A549 (cell line): ENCODE data around the gene GNGT2. TPM values are rescaled to one million over a fixed set of nuclear protein-coding genes. Genes with fewer than 3 reads are reported as not detected.

ENCODE experiments used
- ATAC-seq, 2 experiments: fragments of 200-7000 bp in 1 of 2; fragments of >200 bp in 1 of 2; cut with Nextera tagmentation in 1 of 2; cut with Tn5 transposase in 1 of 2; 3 replicates each; pipeline versions ENCODE4 v1.8.0 to v1.9.1; 2018 to 2020; ENCODE audit warnings: mild to moderate bottlenecking in 1 of 2, moderate library complexity in 1 of 2
- CTCF ChIA-PET: fragments of 300-600 bp; sonication (Branson Sonifier 250); formaldehyde crosslinking; extraction: SDS; loops from one replicate; lab custom pipeline; 2021; ENCODE audit warnings: antibody characterized with exemption, inconsistent platforms; lab: Yijun Ruan, JAX
- POLR2A ChIA-PET: fragments of 350-600 bp; formaldehyde crosslinking; extraction: SDS; loops from one replicate; lab custom pipeline; 2021; ENCODE audit warnings: antibody characterized with exemption, inconsistent platforms; lab: Yijun Ruan, JAX
- DNase-seq, 2 experiments: peaks; one replicate each; pipeline versions ENCODE4 v3.0.0 to v3.0.0-alpha.2; 2011 to 2016; ENCODE audit warnings: low read depth in 1 of 2, low spot score in 1 of 2
- FAIRE-seq: peaks from 2 replicates; lab custom pipeline; 2011; peaks lifted over from hg19 to GRCh38; lab: Jason Lieb, UNC
- H3K27ac ChIP-seq, 2 experiments: fragments of >200 bp; sonication (Bioruptor Twin); formaldehyde crosslinking; 3 replicates each; pipeline ENCODE4 v1.5.1; 2016 to 2017
- H3K4me1 ChIP-seq: fragments of >200 bp; sonication (Bioruptor Twin); formaldehyde crosslinking; 3 replicates; pipeline ENCODE4 v1.6.1; 2016
- H3K4me2 ChIP-seq: fragments of >200 bp; sonication (Bioruptor Twin); formaldehyde crosslinking; 3 replicates; pipeline ENCODE4 v1.6.1; 2016
- H3K4me3 ChIP-seq: fragments of >200 bp; sonication (Bioruptor Twin); formaldehyde crosslinking; 3 replicates; pipeline ENCODE4 v1.5.1; 2016
- H3K9me3 ChIP-seq: fragments of >200 bp; sonication (Bioruptor Twin); formaldehyde crosslinking; 3 replicates; pipeline ENCODE4 v1.6.1; 2016
- FOXS1 ChIP-seq: fragments of 250-450 bp; sonication (Bioruptor Pico); IDR thresholded peaks from 2 replicates; pipeline ENCODE4 v1.5.0; 2020; ENCODE audit warnings: mild to moderate bottlenecking, moderate library complexity
- HOXB13 ChIP-seq: fragments of 250-450 bp; sonication (Bioruptor Pico); IDR thresholded peaks from 2 replicates; pipeline ENCODE4 v1.5.0; 2020; ENCODE audit warnings: low read depth, mild to moderate bottlenecking, moderate library complexity
- KDM1A ChIP-seq: fragments of 200-600 bp; sonication (generic); IDR thresholded peaks from 2 replicates; pipeline ENCODE4 v1.6.1; 2016; ENCODE audit warnings: low read depth, mild to moderate bottlenecking
- KDM5A ChIP-seq: fragments of 200-600 bp; sonication (generic); IDR thresholded peaks from 2 replicates; pipeline ENCODE4 v1.6.1; 2016; ENCODE audit warnings: antibody characterized with exemption, mild to moderate bottlenecking
- MAZ ChIP-seq: fragments of 150-350 bp; IDR thresholded peaks from 2 replicates; pipeline ENCODE4 v1.6.1; 2014; ENCODE audit warnings: antibody characterized with exemption, low read depth, low read length, borderline replicate concordance
- NPAS2 ChIP-seq: fragments of 250-450 bp; sonication (Bioruptor Pico); IDR thresholded peaks from 2 replicates; pipeline ENCODE4 v1.8.0; 2022; ENCODE audit warnings: mild to moderate bottlenecking, moderate library complexity, borderline replicate concordance
- POLR2A ChIP-seq: IDR thresholded peaks from 2 replicates; pipeline ENCODE4 v1.6.1; 2012; ENCODE audit warnings: mild to moderate bottlenecking, low read length
- RAD21 ChIP-seq, 2 experiments: fragments of >200 bp in 1 of 2; sonication (Bioruptor Twin) in 1 of 2; formaldehyde crosslinking in 1 of 2; IDR thresholded peaks in 1 of 2; conservative IDR thresholded peaks in 1 of 2; 2 replicates in 1 of 2; 3 replicates in 1 of 2; pipeline ENCODE4 v1.6.1; 2012 to 2018; ENCODE audit warnings: inconsistent platforms in 1 of 2
- SMC3 ChIP-seq: fragments of >200 bp; sonication (Bioruptor Twin); formaldehyde crosslinking; IDR thresholded peaks from 3 replicates; pipeline ENCODE4 v1.6.1; 2018; ENCODE audit warnings: inconsistent platforms
- TFCP2L1 ChIP-seq: fragments of 250-450 bp; sonication (Bioruptor Pico); IDR thresholded peaks from 2 replicates; pipeline ENCODE4 v1.5.0; 2021; ENCODE audit warnings: mild to moderate bottlenecking
- TP53 ChIP-seq: fragments of 250-450 bp; sonication (Bioruptor Pico); IDR thresholded peaks from 2 replicates; pipeline ENCODE4 v1.5.0; 2021; ENCODE audit warnings: mild to moderate bottlenecking, moderate library complexity
- USF2 ChIP-seq: fragments of 450-650 bp; IDR thresholded peaks from 2 replicates; pipeline ENCODE4 v1.6.1; 2014; ENCODE audit warnings: antibody characterized with exemption
- ZFP36 ChIP-seq: fragments of 450-650 bp; IDR thresholded peaks from 2 replicates; pipeline ENCODE4 v1.6.1; 2014; ENCODE audit warnings: borderline replicate concordance; ENCODE audit not compliant: partially characterized antibody
- WGBS: methylation state at CpG from one replicate; pipeline ENCODE4 v1.1.6; 2017; ENCODE audit errors: missing lambda C conversion rate; 5-methylcytosine and 5-hydroxymethylcytosine counted together
- polyA plus RNA-seq, 4 experiments: library from polyadenylated mRNA; depleted of rRNA in 3 of 4; stranded (reverse); fragments of >200 nt; fragmentation: RNase III in 1 of 4; extraction: RNeasy Plus Mini Kit Qiagen cat#74134 plus additional on column Dnase treatment in 1 of 4; gene quantifications; 2 replicates in 3 of 4; 3 replicates in 1 of 4; pipeline ENCODE4 v1.2.3, GENCODE V29; 2011 to 2017
- TF ChIP-seq, protein P1 (sequence below): fragments of >200 bp; sonication (Bioruptor Twin); formaldehyde crosslinking; IDR thresholded peaks from 2 replicates; pipeline ENCODE4 v1.6.1; 2016
- TF ChIP-seq, protein P2 (sequence below): fragments of >200 bp; sonication (Bioruptor Twin); formaldehyde crosslinking; IDR thresholded peaks from 3 replicates; pipeline ENCODE4 v1.5.1; 2016

Gene GNGT2
- polyA plus RNA-seq, 2 of the 4 experiments (the other 2 are of a cell fraction): 0.31 TPM; not detected in 1

DNA sequence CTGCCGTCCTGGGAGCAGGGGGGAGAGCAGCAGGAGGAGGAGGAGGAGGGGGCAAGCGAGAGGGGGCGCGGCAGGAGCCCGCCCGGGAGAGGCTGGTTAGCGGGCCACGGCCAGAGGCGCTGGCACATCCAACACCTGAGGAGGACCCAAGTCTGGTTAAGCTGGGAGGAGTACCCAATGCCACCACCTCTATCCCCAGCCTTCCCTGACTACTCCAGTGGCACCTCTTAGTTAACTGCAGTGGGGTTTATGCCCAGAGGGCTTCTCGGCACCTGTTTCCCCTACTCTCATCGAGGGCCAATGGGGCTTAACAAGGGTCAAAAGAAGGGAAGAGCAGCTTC is 14.6 kb upstream of the GNGT2 start:
- POLR2A ChIA-PET: no interaction called here
- 85% methylated on average over 11 of the region's 11 CpGs for WGBS
- H3K27ac ChIP-seq: no peak overlapping the region
- FAIRE-seq: no peak
- no peaks in the 10 kb centered on the region for H3K9me3 ChIP-seq
- peaks cover 14% of the 10 kb centered on the region for H3K4me1 ChIP-seq
- TF ChIP-seq KDM1A: no peak
- TF ChIP-seq TP53: no peak
- TF ChIP-seq, protein P1, sequence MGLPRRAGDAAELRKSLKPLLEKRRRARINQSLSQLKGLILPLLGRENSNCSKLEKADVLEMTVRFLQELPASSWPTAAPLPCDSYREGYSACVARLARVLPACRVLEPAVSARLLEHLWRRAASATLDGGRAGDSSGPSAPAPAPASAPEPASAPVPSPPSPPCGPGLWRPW: no peak
- TF ChIP-seq, all 56 proteins: peak for 0
- DNase-seq (no peak), ATAC-seq (no peak)
- Histone ChIP-seq H3K4me2 (no peak overlapping the region), H3K4me3 (no peak overlapping the region)
- CTCF ChIA-PET: interaction anchor here (0.9 to 12.3 kb wide), 13 partner anchors 9 to 513 kb away, joined by 3 to 224 read pairs (median 4); partner anchors contain the start of genes ABI3 and GNGT2

- Histone ChIP-seq H3K4me2 (no peak overlapping the region), H3K4me1 (peaks cover 11% of the 10 kb centered on the region), H3K27ac (no peak overlapping the region), H3K4me3 (no peak overlapping the region), H3K9me3 (no peaks in the 10 kb centered on the region)
- 88% methylated on average over 95 of the region's 95 CpGs for WGBS
- no peak for ATAC-seq
- FAIRE-seq: no peak
- no peak for TF ChIP-seq ZFP36
- TF ChIP-seq POLR2A: no peak
- TF ChIP-seq MAZ: no peak
- no peak for TF ChIP-seq USF2
- TF ChIP-seq NPAS2 (CRISPR knock-in tag): no peak
- no peak for TF ChIP-seq TFCP2L1
- TF ChIP-seq HOXB13 (CRISPR knock-in tag): no peak
- POLR2A ChIA-PET: no interaction called here
- CTCF ChIA-PET: interaction anchor here (0.8 to 12.3 kb wide), 13 partner anchors 10 to 333 kb away, joined by 3 to 224 read pairs (median 4); partner anchors contain the start of genes ABI3 and GNGT2
- DNase-seq: no peak
Measured at GRCh38 chr17:49224198-49224996, 14.0 kb upstream of the GNGT2 start.

DNA sequence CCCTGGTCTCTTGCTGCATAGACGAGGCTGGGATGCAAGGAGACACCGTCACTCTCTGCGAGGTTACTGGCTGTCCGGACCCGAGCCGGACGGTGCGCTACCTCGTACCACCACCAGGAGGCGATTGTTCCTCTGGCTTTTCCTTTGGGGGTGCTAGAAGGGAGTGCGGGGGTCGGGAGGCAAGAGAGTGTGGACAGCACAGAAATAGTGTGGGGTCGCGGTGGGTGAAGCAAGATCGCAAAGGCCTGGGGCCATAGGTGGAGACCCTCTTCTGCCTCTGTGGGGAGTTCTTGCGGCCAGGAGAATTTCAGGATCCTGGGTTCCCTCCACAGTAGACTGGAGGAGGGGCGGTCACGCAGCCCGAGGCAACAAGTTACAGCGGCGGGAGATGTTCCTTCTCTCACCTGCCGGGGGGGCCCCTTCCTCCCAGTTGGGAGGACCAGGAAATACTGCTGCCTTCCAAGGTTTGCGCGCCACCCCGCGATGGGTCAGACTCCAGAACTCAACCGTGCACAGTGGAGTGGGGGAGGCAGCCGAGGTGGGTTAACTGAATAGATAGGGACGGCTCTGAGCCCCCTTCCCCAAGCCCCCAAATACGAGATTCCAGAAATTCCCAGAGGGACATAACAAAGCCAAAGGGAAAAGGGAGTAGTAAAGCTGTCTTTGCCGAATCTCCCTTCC is 13.3 kb upstream of the GNGT2 start:
- Histone ChIP-seq H3K4me3 (0 out of 3 replicates have a peak overlapping the region, but pooled peaks have one; percentile 0), H3K9me3 (no peaks in the 10 kb centered on the region), H3K27ac (0 out of 6 replicates have a peak overlapping the region, but pooled peaks of 1 of the 2 experiments have one; percentile 10), H3K4me1 (peaks cover 11% of the 10 kb centered on the region), H3K4me2 (peak overlapping the region; percentile 60)
- WGBS: 29% methylated on average over 31 of the region's 31 CpGs
- POLR2A ChIA-PET: interaction anchor here (0.9 kb wide), 1 partner anchor 67 kb away, joined by 5 read pairs; no protein-coding TSS in a partner anchor
- no peak for TF ChIP-seq USF2
- TF ChIP-seq SMC3: peak; percentile 69
- no peak for TF ChIP-seq KDM5A
- TF ChIP-seq, protein P2, sequence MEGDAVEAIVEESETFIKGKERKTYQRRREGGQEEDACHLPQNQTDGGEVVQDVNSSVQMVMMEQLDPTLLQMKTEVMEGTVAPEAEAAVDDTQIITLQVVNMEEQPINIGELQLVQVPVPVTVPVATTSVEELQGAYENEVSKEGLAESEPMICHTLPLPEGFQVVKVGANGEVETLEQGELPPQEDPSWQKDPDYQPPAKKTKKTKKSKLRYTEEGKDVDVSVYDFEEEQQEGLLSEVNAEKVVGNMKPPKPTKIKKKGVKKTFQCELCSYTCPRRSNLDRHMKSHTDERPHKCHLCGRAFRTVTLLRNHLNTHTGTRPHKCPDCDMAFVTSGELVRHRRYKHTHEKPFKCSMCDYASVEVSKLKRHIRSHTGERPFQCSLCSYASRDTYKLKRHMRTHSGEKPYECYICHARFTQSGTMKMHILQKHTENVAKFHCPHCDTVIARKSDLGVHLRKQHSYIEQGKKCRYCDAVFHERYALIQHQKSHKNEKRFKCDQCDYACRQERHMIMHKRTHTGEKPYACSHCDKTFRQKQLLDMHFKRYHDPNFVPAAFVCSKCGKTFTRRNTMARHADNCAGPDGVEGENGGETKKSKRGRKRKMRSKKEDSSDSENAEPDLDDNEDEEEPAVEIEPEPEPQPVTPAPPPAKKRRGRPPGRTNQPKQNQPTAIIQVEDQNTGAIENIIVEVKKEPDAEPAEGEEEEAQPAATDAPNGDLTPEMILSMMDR: peak; percentile 74
- peak; percentile 51 to 56 for TF ChIP-seq RAD21 (conservative IDR thresholded peaks at IDR 0.05 in 1 of 2, IDR thresholded peaks at IDR 0.05 in 1 of 2)
- no peak for TF ChIP-seq FOXS1 (CRISPR knock-in tag)
- CTCF ChIA-PET: interaction anchor here (0.8 to 12.3 kb wide), 12 partner anchors 10 to 332 kb away, joined by 3 to 224 read pairs (median 8); partner anchors contain the start of genes ABI3 and GNGT2
- peak; percentile 52 to 87 for DNase-seq
- FAIRE-seq: peak; percentile 51
- peak; percentile 36 to 77; a peak in 4 of 6 replicates for ATAC-seq
